Endothelial cell of umbilical vein (primary cell): ENCODE results near the gene MAPKAP1. TPM values are rescaled to one million over a fixed set of nuclear protein-coding genes. Genes with fewer than 3 reads are reported as not detected.

Source experiments
- BruUV-seq: library from RNA; stranded (reverse); fragments of 400-500 nt; replicated peaks from 2 replicates; lab custom pipeline; 2021; lab: Mats Ljungman, UMichigan
- CTCF ChIA-PET: fragments of 300-600, 350-600 bp; sonication (Branson Sonifier 250); formaldehyde crosslinking; loops from one replicate; lab custom pipeline; 2021; ENCODE audit warnings: antibody characterized with exemption, inconsistent platforms; lab: Charles Lee
- POLR2A ChIA-PET: fragments of 300-600, 350-600 bp; sonication (Branson Sonifier 250); formaldehyde crosslinking; loops from one replicate; lab custom pipeline; 2021; ENCODE audit warnings: antibody characterized with exemption, inconsistent platforms; lab: Charles Lee
- DNase-seq: peaks from one replicate; pipeline ENCODE4 v3.0.0-alpha.2; 2011; ENCODE audit warnings: low read depth, low spot score
- FAIRE-seq: peaks from 2 replicates; lab custom pipeline; 2011; peaks lifted over from hg19 to GRCh38; lab: Jason Lieb, UNC
- H2AFZ ChIP-seq: 2 replicates; pipeline ENCODE4 v1.6.0; 2012; ENCODE audit warnings: low read depth, low read length, control low read depth, inconsistent platforms
- H3K27ac ChIP-seq: 2 replicates; pipeline ENCODE4 v1.5.1; 2011; ENCODE audit warnings: low read depth, mild to moderate bottlenecking, control low read depth, low read length, moderate library complexity; ENCODE audit not compliant: insufficient read depth
- H3K27me3 ChIP-seq, 2 experiments: 2 replicates each; pipeline versions ENCODE4 v1.6.0 to v1.6.1; 2011; ENCODE audit warnings: low read length in 2 of 2, mixed read lengths in 1 of 2; ENCODE audit not compliant: control insufficient read depth in 2 of 2, insufficient read depth in 2 of 2
- H3K36me3 ChIP-seq, 2 experiments: 2 replicates in 1 of 2; 3 replicates in 1 of 2; pipeline ENCODE4 v1.5.1; 2011; ENCODE audit warnings: low read length in 2 of 2, mild to moderate bottlenecking in 1 of 2, moderate library complexity in 1 of 2; ENCODE audit not compliant: control insufficient read depth in 2 of 2, insufficient read depth in 2 of 2; ENCODE audit errors: extremely low read depth in 1 of 2
- H3K4me1 ChIP-seq: 3 replicates; pipeline ENCODE4 v1.5.1; 2011; ENCODE audit warnings: mild to moderate bottlenecking, low read length; ENCODE audit not compliant: control insufficient read depth, insufficient read depth; ENCODE audit errors: extremely low read depth
- H3K4me2 ChIP-seq: 2 replicates; pipeline ENCODE4 v1.6.1; 2011; ENCODE audit warnings: low read length, control low read depth, mixed read lengths; ENCODE audit not compliant: insufficient read depth
- H3K4me3 ChIP-seq, 3 experiments: fragments of 200-600 bp in 1 of 3; sonication (generic), shearing (Covaris generic) in 1 of 3; replicated peaks in 1 of 3; 2 replicates each; pipeline ENCODE4 v1.5.1; 2011 to 2016; ENCODE audit warnings: control low read depth in 3 of 3, low read length in 3 of 3, mild to moderate bottlenecking in 2 of 3, inconsistent platforms in 1 of 3, low read depth in 1 of 3, moderate library complexity in 1 of 3; ENCODE audit not compliant: insufficient read depth in 1 of 3
- H3K79me2 ChIP-seq: 2 replicates; pipeline ENCODE4 v1.6.0; 2012; ENCODE audit warnings: low read length, inconsistent platforms; ENCODE audit not compliant: control insufficient read depth, insufficient read depth
- H3K9ac ChIP-seq: replicated peaks from 2 replicates; pipeline ENCODE3; 2011; ENCODE audit warnings: low read length, control low read depth; ENCODE audit not compliant: insufficient read depth; ENCODE audit errors: extremely low read depth
- H3K9me1 ChIP-seq: replicated peaks from 3 replicates; pipeline ENCODE4 v1.6.0; 2011; ENCODE audit warnings: mild to moderate bottlenecking, low read length; ENCODE audit not compliant: control insufficient read depth, insufficient read depth; ENCODE audit errors: extremely low read depth
- H3K9me3 ChIP-seq: replicated peaks from 2 replicates; pipeline ENCODE4 v1.5.1; 2012; ENCODE audit warnings: low read length, inconsistent platforms; ENCODE audit not compliant: control insufficient read depth, insufficient read depth
- H4K20me1 ChIP-seq: replicated peaks from 2 replicates; pipeline ENCODE3; 2011; ENCODE audit warnings: mild to moderate bottlenecking, low read length; ENCODE audit not compliant: control insufficient read depth, insufficient read depth; ENCODE audit errors: extremely low read depth
- CTCF ChIP-seq, 2 donors: IDR thresholded peaks; 1 replicate in 1 of 2; 2 replicates in 1 of 2; pipeline ENCODE4 v1.5.1; 2011; ENCODE audit warnings: low read length in 2 of 2, mild to moderate bottlenecking in 2 of 2, moderate library complexity in 2 of 2, control low read depth in 1 of 2, inconsistent platforms in 1 of 2, low read depth in 1 of 2; ENCODE audit not compliant: insufficient read depth in 1 of 2; ENCODE audit errors: extremely low read depth in 1 of 2
- EZH2 ChIP-seq: IDR thresholded peaks from 2 replicates; pipeline ENCODE4 v1.6.1; 2012; ENCODE audit warnings: borderline replicate concordance, low read depth, mild to moderate bottlenecking, moderate library complexity, low read length, inconsistent platforms; ENCODE audit not compliant: severe bottlenecking
- FOS ChIP-seq: IDR thresholded peaks from 2 replicates; pipeline ENCODE4 v1.6.1; 2011; ENCODE audit warnings: mild to moderate bottlenecking, low read length, moderate library complexity, borderline replicate concordance; ENCODE audit not compliant: insufficient read depth
- GATA2 ChIP-seq: IDR thresholded peaks from 2 replicates; pipeline ENCODE4 v1.7.0; 2011; ENCODE audit warnings: low read depth, mild to moderate bottlenecking, moderate library complexity, mixed read lengths, low read length; ENCODE audit not compliant: insufficient read length, insufficient read depth
- JUN ChIP-seq: IDR thresholded peaks from 2 replicates; pipeline ENCODE4 v1.6.1; 2011; ENCODE audit warnings: borderline replicate concordance, low read depth; ENCODE audit not compliant: insufficient read length, insufficient read depth
- MAX ChIP-seq: IDR thresholded peaks from 2 replicates; pipeline ENCODE4 v1.6.1; 2011; ENCODE audit not compliant: insufficient read depth, insufficient read length
- MYC ChIP-seq: IDR thresholded peaks from one replicate; pipeline ENCODE4 v1.6.1; 2011; ENCODE audit warnings: mild to moderate bottlenecking, low read depth, low read length
- POLR2A ChIP-seq: IDR thresholded peaks from 2 replicates; pipeline ENCODE4 v1.6.1; 2012; ENCODE audit warnings: low read depth, mild to moderate bottlenecking, control low read depth, low read length
- POLR2AphosphoS5 ChIP-seq: IDR thresholded peaks from 2 replicates; pipeline ENCODE4 v1.6.1; 2012; ENCODE audit warnings: low read depth, mild to moderate bottlenecking, control low read depth, low read length, moderate library complexity; ENCODE audit not compliant: insufficient read depth
- dilution Hi-C: fragments of 300-500 bp; cut with MboI; formaldehyde crosslinking; loops from one replicate; pipeline ENCODE4 v1.15.0; 2019; ENCODE audit warnings: low sequenced_read_pairs; ENCODE audit not compliant: extremely low pct_ligation_motif_present
- intact Hi-C: fragments of 100-400 bp; cut with micrococcal nuclease; formaldehyde crosslinking; loops from one replicate; pipeline ENCODE4 v1.10.0; 2022
- polyA plus RNA-seq, 4 experiments: library from polyadenylated mRNA; depleted of rRNA in 3 of 4; stranded (reverse) in 3 of 4; unstranded in 1 of 4; fragments of >200 nt; gene quantifications; 2 replicates each; pipeline versions ENCODE4 v1.2.1 to v1.2.3, GENCODE V29; 2011 to 2012; ENCODE audit warnings: missing spikeins in 1 of 4
- total RNA-seq: library from RNA; stranded (reverse); gene quantifications from 2 replicates; pipeline ENCODE4 v1.2.3, GENCODE V29; 2021

Gene MAPKAP1
- total and polyA plus RNA-seq, 2 donors (not counting 3 experiments of a cell fraction or from before 2014, with no cell fraction given) = 61.9 to 99.1 TPM

- Histone ChIP-seq H3K4me2 (no peak overlapping the region), H3K4me3 (no peak overlapping the region), H3K79me2 (peaks cover 5% of the 10 kb centered on the region), H4K20me1 (no peaks in the 10 kb centered on the region), H3K9me1 (no peaks in the 10 kb centered on the region), H3K9ac (no peak overlapping the region), H3K9me3 (no peaks in the 10 kb centered on the region), H3K36me3 (no peaks in the 10 kb centered on the region), H3K4me1 (no peaks in the 10 kb centered on the region), H2AFZ (no peak overlapping the region), H3K27ac (no peak overlapping the region), H3K27me3 (no peaks in the 10 kb centered on the region)
- BruUV-seq = no TSS peak
- dilution Hi-C loops = no loop called here
- TF ChIP-seq EZH2 = no peak
- no peak for TF ChIP-seq FOS
- no peak for TF ChIP-seq POLR2AphosphoS5
- no peak for TF ChIP-seq CTCF (IDR thresholded peaks at IDR 0.05; ENCODE audit: extremely low read depth in 1 of 2, insufficient read depth in 1 of 2, low read depth in 1 of 2, low read length in 2 of 2)
- no peak for TF ChIP-seq MAX
- no peak for TF ChIP-seq POLR2A
- TF ChIP-seq JUN = no peak
- TF ChIP-seq GATA2 = no peak
- TF ChIP-seq MYC = no peak
- CTCF ChIA-PET = no interaction called here
- intact Hi-C loops = no loop called here
- no peak for FAIRE-seq
- no peak for DNase-seq
- POLR2A ChIA-PET = no interaction called here
Measured at GRCh38 chr9:125579030-125579932, 127.7 kb downstream of the MAPKAP1 start.
